HepG2 (cell line): ENCODE results near the gene WDSUB1. TPM values are rescaled to one million over a fixed set of nuclear protein-coding genes. Genes with fewer than 3 reads are reported as not detected.

Experiments used
- ATF1 ChIP-seq: IDR thresholded peaks from 2 replicates; pipeline ENCODE4 v1.6.1; 2016; ENCODE audit warnings: mild to moderate bottlenecking, control low read depth
- ATF7-NPFF ChIP-seq: sonication (generic); formaldehyde crosslinking; IDR thresholded peaks from 2 replicates; pipeline ENCODE4 v1.8.1; 2023; ENCODE audit warnings: mild to moderate bottlenecking, low read depth, missing genetic modification reagents, moderate library complexity
- BRCA1 ChIP-seq: sonication (generic); formaldehyde crosslinking; IDR thresholded peaks from 2 replicates; pipeline ENCODE4 v1.4.0; 2020; ENCODE audit warnings: missing genetic modification reagents
- FOXJ3 ChIP-seq: sonication (generic); formaldehyde crosslinking; IDR thresholded peaks from 2 replicates; pipeline ENCODE4 v1.4.0; 2020; ENCODE audit warnings: missing genetic modification reagents, mild to moderate bottlenecking, borderline replicate concordance
- HNRNPL ChIP-seq: fragments of 200-400 bp; formaldehyde crosslinking; IDR thresholded peaks from 2 replicates; pipeline ENCODE4 v1.6.1; 2017; ENCODE audit warnings: mild to moderate bottlenecking, low read depth, low read length
- MLLT10 ChIP-seq: sonication (generic); formaldehyde crosslinking; IDR thresholded peaks from 2 replicates; pipeline ENCODE4 v1.4.0; 2020; ENCODE audit warnings: missing genetic modification reagents
- NCOA5 ChIP-seq: sonication (generic); formaldehyde crosslinking; IDR thresholded peaks from 2 replicates; pipeline ENCODE4 v1.4.0; 2020; ENCODE audit warnings: missing genetic modification reagents
- NFE2L1 ChIP-seq: sonication (generic); formaldehyde crosslinking; IDR thresholded peaks from 2 replicates; pipeline ENCODE4 v1.4.0; 2020; ENCODE audit warnings: missing genetic modification reagents, mild to moderate bottlenecking, borderline replicate concordance
- POLR2AphosphoS2 ChIP-seq: IDR thresholded peaks from 2 replicates; pipeline ENCODE4 v1.6.1; 2011; ENCODE audit warnings: low read depth, low read length, improper control_type of control experiment
- REXO4 ChIP-seq: sonication (generic); formaldehyde crosslinking; IDR thresholded peaks from 2 replicates; pipeline ENCODE4 v1.8.0; 2022; ENCODE audit warnings: missing genetic modification reagents, mild to moderate bottlenecking, borderline replicate concordance
- SMAD9 ChIP-seq: sonication (generic); formaldehyde crosslinking; IDR thresholded peaks from 2 replicates; pipeline ENCODE4 v1.5.1; 2020; ENCODE audit warnings: mild to moderate bottlenecking, missing genetic modification reagents
- TEAD2 ChIP-seq: sonication (generic); formaldehyde crosslinking; IDR thresholded peaks from 2 replicates; pipeline ENCODE4 v1.9.0; 2021; ENCODE audit warnings: missing genetic modification reagents
- THAP11 ChIP-seq: IDR thresholded peaks from 2 replicates; pipeline ENCODE4 v1.6.1; 2016; ENCODE audit warnings: missing biosample characterization, missing genetic modification reagents
- ZBTB1 ChIP-seq: sonication (generic); formaldehyde crosslinking; IDR thresholded peaks from 2 replicates; pipeline ENCODE4 v1.4.0; 2020; ENCODE audit warnings: missing genetic modification reagents, borderline replicate concordance
- ZNF124 ChIP-seq: sonication (generic); formaldehyde crosslinking; IDR thresholded peaks from 2 replicates; pipeline ENCODE4 v1.4.0; 2020; ENCODE audit warnings: missing genetic modification reagents
- ZNF256 ChIP-seq: sonication (generic); formaldehyde crosslinking; conservative IDR thresholded peaks from 2 replicates; pipeline ENCODE4 v1.4.0; 2020; ENCODE audit warnings: missing genetic modification reagents
- ZNF367 ChIP-seq: sonication (generic); formaldehyde crosslinking; IDR thresholded peaks from 2 replicates; pipeline ENCODE4 v1.4.0; 2020; ENCODE audit warnings: missing genetic modification reagents, borderline replicate concordance
- ZNF562 ChIP-seq: sonication (generic); formaldehyde crosslinking; IDR thresholded peaks from 2 replicates; pipeline ENCODE4 v1.8.0; 2022; ENCODE audit warnings: missing genetic modification reagents, borderline replicate concordance
- ZNF589 ChIP-seq: sonication (generic); formaldehyde crosslinking; conservative IDR thresholded peaks from 2 replicates; pipeline ENCODE4 v1.8.0; 2022; ENCODE audit warnings: mild to moderate bottlenecking, moderate library complexity, missing genetic modification reagents
- polyA plus RNA-seq, 8 experiments: library from polyadenylated mRNA; depleted of rRNA in 3 of 8; stranded (reverse) in 7 of 8; unstranded in 1 of 8; fragments of >200 nt; fragmentation: Illumina TruSeq in 4 of 8; extraction: Trizol in 4 of 8; gene quantifications; 2 replicates each; pipeline versions ENCODE4 v1.2.1 to v1.2.3, GENCODE V29; 2011 to 2016; ENCODE audit warnings: low read depth in 4 of 8, missing spikeins in 1 of 8, mixed read lengths in 1 of 8; ENCODE audit not compliant: insufficient read depth in 1 of 8
- total RNA-seq, 5 experiments: library from RNA; depleted of rRNA; stranded (reverse); fragments of >200 nt; fragmentation: Illumina TruSeq; extraction: Trizol; gene quantifications; 2 replicates each; pipeline ENCODE4 v1.2.3, GENCODE V29; 2016; ENCODE audit warnings: low read depth in 1 of 5
- TF ChIP-seq, protein P1 (sequence below): sonication (generic); formaldehyde crosslinking; IDR thresholded peaks from 2 replicates; pipeline ENCODE4 v1.5.0; 2020; ENCODE audit warnings: missing genetic modification reagents
- TF ChIP-seq, protein P2 (sequence below): sonication (generic); formaldehyde crosslinking; IDR thresholded peaks from 2 replicates; pipeline ENCODE4 v1.5.0; 2020; ENCODE audit warnings: mild to moderate bottlenecking, missing genetic modification reagents
- TF ChIP-seq, protein P3 (sequence below): sonication (generic); formaldehyde crosslinking; conservative IDR thresholded peaks from 2 replicates; pipeline ENCODE4 v1.8.1; 2023; ENCODE audit warnings: missing genetic modification reagents
- TF ChIP-seq, protein P4 (sequence below): sonication (generic); formaldehyde crosslinking; IDR thresholded peaks from 2 replicates; pipeline ENCODE4 v1.5.0; 2020; ENCODE audit warnings: mild to moderate bottlenecking, missing genetic modification reagents, borderline replicate concordance

Gene WDSUB1
- total and polyA plus RNA-seq, 2 of the 13 experiments (the other 11 are each of a cell fraction or from before 2014, with no cell fraction given) = 10.1 to 10.7 TPM

DNA sequence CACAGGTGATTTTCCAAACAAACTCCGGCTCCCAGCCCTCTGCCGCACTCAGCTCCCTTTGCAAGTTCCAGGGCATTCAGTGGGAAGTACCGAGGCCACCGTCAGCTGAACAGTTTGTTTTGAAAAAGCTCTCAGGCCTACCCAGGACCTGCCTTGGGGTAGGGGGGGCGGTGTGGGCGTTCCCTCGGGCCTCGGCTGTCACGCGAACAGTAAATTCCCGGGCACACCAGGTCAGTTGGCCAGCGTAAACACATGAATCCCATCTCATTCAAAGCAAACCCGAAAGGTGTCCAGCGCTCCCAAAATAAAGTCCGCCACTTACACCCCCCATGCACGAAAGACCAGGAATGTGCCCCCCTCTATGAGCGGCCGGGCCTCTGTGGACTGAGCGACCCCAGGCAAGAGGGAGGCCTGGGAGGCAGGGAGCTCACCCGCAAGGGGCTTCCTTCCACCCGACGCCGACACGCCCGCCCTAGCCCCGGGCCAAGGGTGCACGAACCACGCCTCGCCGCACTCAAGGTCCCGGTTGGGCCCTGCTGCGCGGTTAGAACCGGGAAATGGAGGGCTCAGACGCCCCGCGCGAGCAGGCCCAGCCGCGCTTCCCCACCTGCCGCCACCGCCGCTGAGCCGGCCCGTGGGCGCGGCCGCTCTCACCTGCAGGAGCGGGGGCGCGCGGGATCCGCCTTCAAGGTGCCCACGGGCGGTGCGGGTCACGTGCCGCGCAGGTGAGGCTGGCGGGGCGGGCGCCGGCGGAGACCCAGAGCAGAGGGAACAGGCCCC is at the start of gene WDSUB1 (continued):
- TF ChIP-seq, protein P1, sequence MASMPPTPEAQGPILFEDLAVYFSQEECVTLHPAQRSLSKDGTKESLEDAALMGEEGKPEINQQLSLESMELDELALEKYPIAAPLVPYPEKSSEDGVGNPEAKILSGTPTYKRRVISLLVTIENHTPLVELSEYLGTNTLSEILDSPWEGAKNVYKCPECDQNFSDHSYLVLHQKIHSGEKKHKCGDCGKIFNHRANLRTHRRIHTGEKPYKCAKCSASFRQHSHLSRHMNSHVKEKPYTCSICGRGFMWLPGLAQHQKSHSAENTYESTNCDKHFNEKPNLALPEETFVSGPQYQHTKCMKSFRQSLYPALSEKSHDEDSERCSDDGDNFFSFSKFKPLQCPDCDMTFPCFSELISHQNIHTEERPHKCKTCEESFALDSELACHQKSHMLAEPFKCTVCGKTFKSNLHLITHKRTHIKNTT (CRISPR knock-in tag) = no peak
- TF ChIP-seq ZNF589 (CRISPR knock-in tag) (peak; percentile 74; the same call in 1 of the 2 replicates), FOXJ3 (CRISPR knock-in tag) (no peak), ZNF124 (CRISPR knock-in tag) (no peak), ZNF256 (CRISPR knock-in tag) (no peak; the same call in 1 of the 2 replicates), POLR2AphosphoS2 (no peak), NCOA5 (CRISPR knock-in tag) (no peak), ZBTB1 (no peak), BRCA1 (CRISPR knock-in tag) (peak; percentile 78; the same call in 1 of the 2 replicates), MLLT10 (CRISPR knock-in tag) (no peak), THAP11 (CRISPR knock-in tag) (peak; percentile 53), TEAD2 (CRISPR knock-in tag) (peak; percentile 94), SMAD9 (CRISPR knock-in tag) (no peak), REXO4 (CRISPR knock-in tag) (peak; percentile 97), ZNF562 (peak; percentile 88; the same call in 1 of the 2 replicates), HNRNPL (no peak), NFE2L1 (CRISPR knock-in tag) (peak; percentile 67; the same call in 1 of the 2 replicates), ZNF367 (CRISPR knock-in tag) (peak; percentile 65; the same call in 1 of the 2 replicates), ATF1 (CRISPR knock-in tag) (no peak), ATF7-NPFF (peak; percentile 98)
- TF ChIP-seq, protein P2, sequence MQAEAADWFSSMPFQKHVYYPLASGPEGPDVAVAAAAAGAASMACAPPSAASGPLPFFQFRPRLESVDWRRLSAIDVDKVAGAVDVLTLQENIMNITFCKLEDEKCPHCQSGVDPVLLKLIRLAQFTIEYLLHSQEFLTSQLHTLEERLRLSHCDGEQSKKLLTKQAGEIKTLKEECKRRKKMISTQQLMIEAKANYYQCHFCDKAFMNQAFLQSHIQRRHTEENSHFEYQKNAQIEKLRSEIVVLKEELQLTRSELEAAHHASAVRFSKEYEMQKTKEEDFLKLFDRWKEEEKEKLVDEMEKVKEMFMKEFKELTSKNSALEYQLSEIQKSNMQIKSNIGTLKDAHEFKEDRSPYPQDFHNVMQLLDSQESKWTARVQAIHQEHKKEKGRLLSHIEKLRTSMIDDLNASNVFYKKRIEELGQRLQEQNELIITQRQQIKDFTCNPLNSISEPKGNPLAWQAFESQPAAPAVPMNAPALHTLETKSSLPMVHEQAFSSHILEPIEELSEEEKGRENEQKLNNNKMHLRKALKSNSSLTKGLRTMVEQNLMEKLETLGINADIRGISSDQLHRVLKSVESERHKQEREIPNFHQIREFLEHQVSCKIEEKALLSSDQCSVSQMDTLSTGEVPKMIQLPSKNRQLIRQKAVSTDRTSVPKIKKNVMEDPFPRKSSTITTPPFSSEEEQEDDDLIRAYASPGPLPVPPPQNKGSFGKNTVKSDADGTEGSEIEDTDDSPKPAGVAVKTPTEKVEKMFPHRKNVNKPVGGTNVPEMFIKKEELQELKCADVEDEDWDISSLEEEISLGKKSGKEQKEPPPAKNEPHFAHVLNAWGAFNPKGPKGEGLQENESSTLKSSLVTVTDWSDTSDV (CRISPR knock-in tag) = peak; percentile 97
- TF ChIP-seq, protein P3, sequence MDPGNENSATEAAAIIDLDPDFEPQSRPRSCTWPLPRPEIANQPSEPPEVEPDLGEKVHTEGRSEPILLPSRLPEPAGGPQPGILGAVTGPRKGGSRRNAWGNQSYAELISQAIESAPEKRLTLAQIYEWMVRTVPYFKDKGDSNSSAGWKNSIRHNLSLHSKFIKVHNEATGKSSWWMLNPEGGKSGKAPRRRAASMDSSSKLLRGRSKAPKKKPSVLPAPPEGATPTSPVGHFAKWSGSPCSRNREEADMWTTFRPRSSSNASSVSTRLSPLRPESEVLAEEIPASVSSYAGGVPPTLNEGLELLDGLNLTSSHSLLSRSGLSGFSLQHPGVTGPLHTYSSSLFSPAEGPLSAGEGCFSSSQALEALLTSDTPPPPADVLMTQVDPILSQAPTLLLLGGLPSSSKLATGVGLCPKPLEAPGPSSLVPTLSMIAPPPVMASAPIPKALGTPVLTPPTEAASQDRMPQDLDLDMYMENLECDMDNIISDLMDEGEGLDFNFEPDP (CRISPR knock-in tag) = peak; percentile 46; the same call in 1 of the 2 replicates
- TF ChIP-seq, protein P4, sequence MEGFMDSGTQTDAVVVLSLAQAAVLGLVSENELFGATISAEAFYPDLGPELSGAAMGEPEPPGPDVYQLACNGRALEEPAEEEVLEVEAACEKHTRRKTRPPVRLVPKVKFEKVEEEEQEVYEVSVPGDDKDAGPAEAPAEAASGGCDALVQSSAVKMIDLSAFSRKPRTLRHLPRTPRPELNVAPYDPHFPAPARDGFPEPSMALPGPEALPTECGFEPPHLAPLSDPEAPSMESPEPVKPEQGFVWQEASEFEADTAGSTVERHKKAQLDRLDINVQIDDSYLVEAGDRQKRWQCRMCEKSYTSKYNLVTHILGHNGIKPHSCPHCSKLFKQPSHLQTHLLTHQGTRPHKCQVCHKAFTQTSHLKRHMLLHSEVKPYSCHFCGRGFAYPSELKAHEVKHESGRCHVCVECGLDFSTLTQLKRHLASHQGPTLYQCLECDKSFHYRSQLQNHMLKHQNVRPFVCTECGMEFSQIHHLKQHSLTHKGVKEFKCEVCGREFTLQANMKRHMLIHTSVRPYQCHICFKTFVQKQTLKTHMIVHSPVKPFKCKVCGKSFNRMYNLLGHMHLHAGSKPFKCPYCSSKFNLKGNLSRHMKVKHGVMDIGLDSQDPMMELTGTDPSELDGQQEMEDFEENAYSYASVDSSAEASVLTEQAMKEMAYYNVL (CRISPR knock-in tag) = peak; percentile 17; the same call in 1 of the 2 replicates
